SH-SY5Y (cell line): Measurements from ENCODE around the gene SEMA6D.

Source experiments
- GATA2 ChIP-seq: IDR thresholded peaks from 2 replicates; pipeline ENCODE4 v1.6.1; 2011; ENCODE audit warnings: mild to moderate bottlenecking, low read depth, low read length
- GATA3 ChIP-seq: IDR thresholded peaks from 2 replicates; pipeline ENCODE4 v1.6.1; 2011; ENCODE audit warnings: low read depth, mild to moderate bottlenecking, low read length, moderate library complexity

DNA sequence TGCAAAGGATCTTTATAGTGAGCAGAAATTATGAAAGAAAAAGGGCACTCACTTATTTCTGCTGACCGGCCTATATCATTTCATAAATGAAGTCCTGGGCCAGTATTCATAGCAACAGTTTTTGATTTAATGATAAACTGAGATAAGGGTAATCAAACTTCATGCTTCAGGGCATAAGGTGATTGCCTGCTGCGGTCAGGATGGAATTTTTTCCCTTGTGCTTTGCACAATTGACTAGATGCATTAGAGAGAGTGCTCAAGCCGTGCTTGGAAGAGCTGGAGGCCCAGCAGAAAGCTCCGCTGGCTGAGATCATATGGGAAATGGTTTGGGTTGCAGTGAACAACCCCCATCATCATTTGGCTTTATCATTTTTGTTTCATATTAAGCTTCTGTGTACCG, 10.4 kb downstream of the SEMA6D start:
- TF ChIP-seq GATA2 (no peak), GATA3 (no peak)
